Ovary (tissue), 3 donors: ENCODE results near the gene NCEH1.

Experiments used
- EP300 ChIP-seq: sonication (generic); formaldehyde crosslinking; IDR thresholded peaks from one replicate; pipeline ENCODE4 v1.6.1; 2017; ENCODE audit warnings: antibody characterized with exemption
- POLR2A ChIP-seq: fragments of 450-650 bp; IDR thresholded peaks from one replicate; pipeline ENCODE4 v1.6.1; 2017; ENCODE audit warnings: antibody characterized with exemption, mild to moderate bottlenecking, moderate library complexity
- TF ChIP-seq, protein P1 (sequence below), 3 donors: fragments of 450-650 bp in 2 of 3; fragments of 200-600 bp in 1 of 3; IDR thresholded peaks; one replicate each; pipeline versions ENCODE4 v1.5.1 to v1.8.0; 2016 to 2022; ENCODE audit warnings: antibody characterized with exemption in 3 of 3, mild to moderate bottlenecking in 1 of 3
- donor health status: DM: no; HTN: no; CAD: no.

GRCh38 chr3:172750069-172750367 lies 39.2 kb upstream of the NCEH1 start:
- TF ChIP-seq, protein P1, sequence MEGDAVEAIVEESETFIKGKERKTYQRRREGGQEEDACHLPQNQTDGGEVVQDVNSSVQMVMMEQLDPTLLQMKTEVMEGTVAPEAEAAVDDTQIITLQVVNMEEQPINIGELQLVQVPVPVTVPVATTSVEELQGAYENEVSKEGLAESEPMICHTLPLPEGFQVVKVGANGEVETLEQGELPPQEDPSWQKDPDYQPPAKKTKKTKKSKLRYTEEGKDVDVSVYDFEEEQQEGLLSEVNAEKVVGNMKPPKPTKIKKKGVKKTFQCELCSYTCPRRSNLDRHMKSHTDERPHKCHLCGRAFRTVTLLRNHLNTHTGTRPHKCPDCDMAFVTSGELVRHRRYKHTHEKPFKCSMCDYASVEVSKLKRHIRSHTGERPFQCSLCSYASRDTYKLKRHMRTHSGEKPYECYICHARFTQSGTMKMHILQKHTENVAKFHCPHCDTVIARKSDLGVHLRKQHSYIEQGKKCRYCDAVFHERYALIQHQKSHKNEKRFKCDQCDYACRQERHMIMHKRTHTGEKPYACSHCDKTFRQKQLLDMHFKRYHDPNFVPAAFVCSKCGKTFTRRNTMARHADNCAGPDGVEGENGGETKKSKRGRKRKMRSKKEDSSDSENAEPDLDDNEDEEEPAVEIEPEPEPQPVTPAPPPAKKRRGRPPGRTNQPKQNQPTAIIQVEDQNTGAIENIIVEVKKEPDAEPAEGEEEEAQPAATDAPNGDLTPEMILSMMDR (IDR thresholded peaks at IDR 0.05) = no peak
- TF ChIP-seq POLR2A (no peak), EP300 (no peak)
